ENCODE results near the gene ITSN1. TPM values are rescaled to one million over a fixed set of nuclear protein-coding genes. Genes with fewer than 3 reads are reported as not detected.

ITSN1 gene
- total and polyA plus RNA-seq, 2 of the 13 experiments (the other 11 are each of a cell fraction or from before 2014, with no cell fraction given), result 26.1 to 33.8 TPM

DNA sequence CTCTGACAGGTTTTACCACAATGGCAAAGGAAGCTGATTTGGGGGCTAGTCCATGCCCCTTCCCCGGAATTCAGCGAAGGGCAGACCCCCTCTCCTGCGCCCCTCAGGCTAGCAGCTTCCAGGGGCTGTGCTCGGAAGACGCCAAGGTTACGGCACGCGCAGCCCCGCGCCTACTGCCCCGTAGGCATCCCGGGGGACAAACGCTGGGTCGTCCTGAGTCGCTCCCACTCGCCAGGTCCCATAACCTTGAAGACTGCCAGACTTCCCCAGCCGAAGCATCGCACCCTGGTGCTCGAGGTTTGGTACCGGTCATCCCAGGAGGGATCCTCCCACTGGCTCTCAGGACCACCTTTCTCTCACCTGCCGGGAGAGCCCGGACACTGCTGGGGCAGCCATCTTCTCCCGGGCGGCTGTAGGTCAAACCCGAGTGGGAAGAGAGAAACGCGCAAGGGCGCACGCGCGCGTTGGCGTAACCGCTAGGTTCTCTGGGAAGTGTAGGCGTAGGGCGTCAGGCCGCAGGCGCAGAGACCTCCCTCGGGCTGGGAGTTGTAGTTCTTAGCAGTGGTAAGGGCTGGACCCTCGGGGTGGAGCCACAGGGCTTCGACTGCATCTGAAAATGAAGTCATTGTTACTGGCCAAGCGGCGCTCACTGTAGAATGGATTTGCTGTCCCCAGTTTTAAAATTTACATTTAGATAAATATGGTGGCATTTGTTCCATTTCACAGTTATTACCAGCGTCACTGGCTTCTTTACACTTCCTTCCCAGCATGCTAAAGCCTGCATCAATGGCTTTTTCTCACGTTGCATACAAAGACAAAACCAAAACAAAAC lies 273.3 kb downstream of the ITSN1 start, which contains the start of gene ATP5PO (continued):
- TF ChIP-seq, protein P1, sequence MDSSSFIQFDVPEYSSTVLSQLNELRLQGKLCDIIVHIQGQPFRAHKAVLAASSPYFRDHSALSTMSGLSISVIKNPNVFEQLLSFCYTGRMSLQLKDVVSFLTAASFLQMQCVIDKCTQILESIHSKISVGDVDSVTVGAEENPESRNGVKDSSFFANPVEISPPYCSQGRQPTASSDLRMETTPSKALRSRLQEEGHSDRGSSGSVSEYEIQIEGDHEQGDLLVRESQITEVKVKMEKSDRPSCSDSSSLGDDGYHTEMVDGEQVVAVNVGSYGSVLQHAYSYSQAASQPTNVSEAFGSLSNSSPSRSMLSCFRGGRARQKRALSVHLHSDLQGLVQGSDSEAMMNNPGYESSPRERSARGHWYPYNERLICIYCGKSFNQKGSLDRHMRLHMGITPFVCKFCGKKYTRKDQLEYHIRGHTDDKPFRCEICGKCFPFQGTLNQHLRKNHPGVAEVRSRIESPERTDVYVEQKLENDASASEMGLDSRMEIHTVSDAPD (CRISPR knock-in tag; IDR thresholded peaks at IDR 0.05), result no peak
- TF ChIP-seq, protein P2, sequence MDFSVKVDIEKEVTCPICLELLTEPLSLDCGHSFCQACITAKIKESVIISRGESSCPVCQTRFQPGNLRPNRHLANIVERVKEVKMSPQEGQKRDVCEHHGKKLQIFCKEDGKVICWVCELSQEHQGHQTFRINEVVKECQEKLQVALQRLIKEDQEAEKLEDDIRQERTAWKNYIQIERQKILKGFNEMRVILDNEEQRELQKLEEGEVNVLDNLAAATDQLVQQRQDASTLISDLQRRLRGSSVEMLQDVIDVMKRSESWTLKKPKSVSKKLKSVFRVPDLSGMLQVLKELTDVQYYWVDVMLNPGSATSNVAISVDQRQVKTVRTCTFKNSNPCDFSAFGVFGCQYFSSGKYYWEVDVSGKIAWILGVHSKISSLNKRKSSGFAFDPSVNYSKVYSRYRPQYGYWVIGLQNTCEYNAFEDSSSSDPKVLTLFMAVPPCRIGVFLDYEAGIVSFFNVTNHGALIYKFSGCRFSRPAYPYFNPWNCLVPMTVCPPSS (IDR thresholded peaks at IDR 0.05), result no peak
- TF ChIP-seq, protein P3, sequence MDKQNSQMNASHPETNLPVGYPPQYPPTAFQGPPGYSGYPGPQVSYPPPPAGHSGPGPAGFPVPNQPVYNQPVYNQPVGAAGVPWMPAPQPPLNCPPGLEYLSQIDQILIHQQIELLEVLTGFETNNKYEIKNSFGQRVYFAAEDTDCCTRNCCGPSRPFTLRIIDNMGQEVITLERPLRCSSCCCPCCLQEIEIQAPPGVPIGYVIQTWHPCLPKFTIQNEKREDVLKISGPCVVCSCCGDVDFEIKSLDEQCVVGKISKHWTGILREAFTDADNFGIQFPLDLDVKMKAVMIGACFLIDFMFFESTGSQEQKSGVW (CRISPR knock-in tag; IDR thresholded peaks at IDR 0.05; ENCODE audit: borderline replicate concordance), result no peak
- TF ChIP-seq GLI4 (CRISPR knock-in tag; IDR thresholded peaks at IDR 0.05; ENCODE audit: borderline replicate concordance) (no peak), POLR2G (IDR thresholded peaks at IDR 0.05; ENCODE audit: low read depth, low read length) (peak; percentile 95), GATAD2A (CRISPR knock-in tag; IDR thresholded peaks at IDR 0.05) (no peak), KLF6 (CRISPR knock-in tag; IDR thresholded peaks at IDR 0.05) (peak; percentile 69)
- TF ChIP-seq, protein P4, sequence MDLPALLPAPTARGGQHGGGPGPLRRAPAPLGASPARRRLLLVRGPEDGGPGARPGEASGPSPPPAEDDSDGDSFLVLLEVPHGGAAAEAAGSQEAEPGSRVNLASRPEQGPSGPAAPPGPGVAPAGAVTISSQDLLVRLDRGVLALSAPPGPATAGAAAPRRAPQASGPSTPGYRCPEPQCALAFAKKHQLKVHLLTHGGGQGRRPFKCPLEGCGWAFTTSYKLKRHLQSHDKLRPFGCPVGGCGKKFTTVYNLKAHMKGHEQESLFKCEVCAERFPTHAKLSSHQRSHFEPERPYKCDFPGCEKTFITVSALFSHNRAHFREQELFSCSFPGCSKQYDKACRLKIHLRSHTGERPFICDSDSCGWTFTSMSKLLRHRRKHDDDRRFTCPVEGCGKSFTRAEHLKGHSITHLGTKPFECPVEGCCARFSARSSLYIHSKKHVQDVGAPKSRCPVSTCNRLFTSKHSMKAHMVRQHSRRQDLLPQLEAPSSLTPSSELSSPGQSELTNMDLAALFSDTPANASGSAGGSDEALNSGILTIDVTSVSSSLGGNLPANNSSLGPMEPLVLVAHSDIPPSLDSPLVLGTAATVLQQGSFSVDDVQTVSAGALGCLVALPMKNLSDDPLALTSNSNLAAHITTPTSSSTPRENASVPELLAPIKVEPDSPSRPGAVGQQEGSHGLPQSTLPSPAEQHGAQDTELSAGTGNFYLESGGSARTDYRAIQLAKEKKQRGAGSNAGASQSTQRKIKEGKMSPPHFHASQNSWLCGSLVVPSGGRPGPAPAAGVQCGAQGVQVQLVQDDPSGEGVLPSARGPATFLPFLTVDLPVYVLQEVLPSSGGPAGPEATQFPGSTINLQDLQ (CRISPR knock-in tag; IDR thresholded peaks at IDR 0.05), result no peak
- TF ChIP-seq, protein P5, sequence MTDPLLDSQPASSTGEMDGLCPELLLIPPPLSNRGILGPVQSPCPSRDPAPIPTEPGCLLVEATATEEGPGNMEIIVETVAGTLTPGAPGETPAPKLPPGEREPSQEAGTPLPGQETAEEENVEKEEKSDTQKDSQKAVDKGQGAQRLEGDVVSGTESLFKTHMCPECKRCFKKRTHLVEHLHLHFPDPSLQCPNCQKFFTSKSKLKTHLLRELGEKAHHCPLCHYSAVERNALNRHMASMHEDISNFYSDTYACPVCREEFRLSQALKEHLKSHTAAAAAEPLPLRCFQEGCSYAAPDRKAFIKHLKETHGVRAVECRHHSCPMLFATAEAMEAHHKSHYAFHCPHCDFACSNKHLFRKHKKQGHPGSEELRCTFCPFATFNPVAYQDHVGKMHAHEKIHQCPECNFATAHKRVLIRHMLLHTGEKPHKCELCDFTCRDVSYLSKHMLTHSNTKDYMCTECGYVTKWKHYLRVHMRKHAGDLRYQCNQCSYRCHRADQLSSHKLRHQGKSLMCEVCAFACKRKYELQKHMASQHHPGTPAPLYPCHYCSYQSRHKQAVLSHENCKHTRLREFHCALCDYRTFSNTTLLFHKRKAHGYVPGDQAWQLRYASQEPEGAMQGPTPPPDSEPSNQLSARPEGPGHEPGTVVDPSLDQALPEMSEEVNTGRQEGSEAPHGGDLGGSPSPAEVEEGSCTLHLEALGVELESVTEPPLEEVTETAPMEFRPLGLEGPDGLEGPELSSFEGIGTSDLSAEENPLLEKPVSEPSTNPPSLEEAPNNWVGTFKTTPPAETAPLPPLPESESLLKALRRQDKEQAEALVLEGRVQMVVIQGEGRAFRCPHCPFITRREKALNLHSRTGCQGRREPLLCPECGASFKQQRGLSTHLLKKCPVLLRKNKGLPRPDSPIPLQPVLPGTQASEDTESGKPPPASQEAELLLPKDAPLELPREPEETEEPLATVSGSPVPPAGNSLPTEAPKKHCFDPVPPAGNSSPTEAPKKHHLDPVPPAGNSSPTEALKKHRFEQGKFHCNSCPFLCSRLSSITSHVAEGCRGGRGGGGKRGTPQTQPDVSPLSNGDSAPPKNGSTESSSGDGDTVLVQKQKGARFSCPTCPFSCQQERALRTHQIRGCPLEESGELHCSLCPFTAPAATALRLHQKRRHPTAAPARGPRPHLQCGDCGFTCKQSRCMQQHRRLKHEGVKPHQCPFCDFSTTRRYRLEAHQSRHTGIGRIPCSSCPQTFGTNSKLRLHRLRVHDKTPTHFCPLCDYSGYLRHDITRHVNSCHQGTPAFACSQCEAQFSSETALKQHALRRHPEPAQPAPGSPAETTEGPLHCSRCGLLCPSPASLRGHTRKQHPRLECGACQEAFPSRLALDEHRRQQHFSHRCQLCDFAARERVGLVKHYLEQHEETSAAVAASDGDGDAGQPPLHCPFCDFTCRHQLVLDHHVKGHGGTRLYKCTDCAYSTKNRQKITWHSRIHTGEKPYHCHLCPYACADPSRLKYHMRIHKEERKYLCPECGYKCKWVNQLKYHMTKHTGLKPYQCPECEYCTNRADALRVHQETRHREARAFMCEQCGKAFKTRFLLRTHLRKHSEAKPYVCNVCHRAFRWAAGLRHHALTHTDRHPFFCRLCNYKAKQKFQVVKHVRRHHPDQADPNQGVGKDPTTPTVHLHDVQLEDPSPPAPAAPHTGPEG (CRISPR knock-in tag; IDR thresholded peaks at IDR 0.05), result no peak
- TF ChIP-seq, protein P6, sequence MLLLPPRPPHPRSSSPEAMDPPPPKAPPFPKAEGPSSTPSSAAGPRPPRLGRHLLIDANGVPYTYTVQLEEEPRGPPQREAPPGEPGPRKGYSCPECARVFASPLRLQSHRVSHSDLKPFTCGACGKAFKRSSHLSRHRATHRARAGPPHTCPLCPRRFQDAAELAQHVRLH (CRISPR knock-in tag; IDR thresholded peaks at IDR 0.05; ENCODE audit: borderline replicate concordance, low read depth), result peak; percentile 86; the same call in 1 of the 2 replicates
